ENCODE results near the gene MYO1B.

Gene MYO1B

GRCh38 chr2:191292869-191293268, 47.7 kb downstream of the MYO1B start:
- TF ChIP-seq SIN3A (IDR thresholded peaks at IDR 0.05; ENCODE audit: borderline replicate concordance, insufficient read depth, low read length): no peak
- TF ChIP-seq TAF1 (IDR thresholded peaks at IDR 0.05; ENCODE audit: borderline replicate concordance, insufficient read depth, low read length): no peak
- TF ChIP-seq POLR2AphosphoS5 (IDR thresholded peaks at IDR 0.05; ENCODE audit: low read depth, low read length): no peak
- no peak for TF ChIP-seq REST (IDR thresholded peaks at IDR 0.05; ENCODE audit: insufficient read depth in 1 of 2, low read depth in 2 of 2, low read length in 2 of 2)
- TF ChIP-seq FOXP2 (optimal IDR thresholded peaks at IDR 0.05; ENCODE audit: borderline replicate concordance, extremely low read depth, extremely low read length, insufficient read depth): no peak

GRCh38 chr2:191295088-191295487, 49.9 kb downstream of the MYO1B start:
- no peak for TF ChIP-seq SIN3A (IDR thresholded peaks at IDR 0.05; ENCODE audit: borderline replicate concordance, insufficient read depth, low read length)

- TF ChIP-seq POLR2AphosphoS5 (IDR thresholded peaks at IDR 0.05; ENCODE audit: low read depth, low read length): no peak
- no peak for TF ChIP-seq SIN3A (IDR thresholded peaks at IDR 0.05; ENCODE audit: borderline replicate concordance, insufficient read depth, low read length)
- no peak for TF ChIP-seq REST (IDR thresholded peaks at IDR 0.05; ENCODE audit: insufficient read depth in 1 of 2, low read depth in 2 of 2, low read length in 2 of 2)
- TF ChIP-seq TAF1 (IDR thresholded peaks at IDR 0.05; ENCODE audit: borderline replicate concordance, insufficient read depth, low read length): no peak
- no peak for TF ChIP-seq FOXP2 (optimal IDR thresholded peaks at IDR 0.05; ENCODE audit: borderline replicate concordance, extremely low read depth, extremely low read length, insufficient read depth)
Observed at GRCh38 chr2:191296083-191297006, 51.1 kb downstream of the MYO1B start.

- no peak for TF ChIP-seq SIN3A (IDR thresholded peaks at IDR 0.05; ENCODE audit: borderline replicate concordance, insufficient read depth, low read length)
- TF ChIP-seq TAF1 (IDR thresholded peaks at IDR 0.05; ENCODE audit: borderline replicate concordance, insufficient read depth, low read length): no peak
- no peak for TF ChIP-seq REST (IDR thresholded peaks at IDR 0.05; ENCODE audit: insufficient read depth in 1 of 2, low read depth in 2 of 2, low read length in 2 of 2)
- TF ChIP-seq POLR2AphosphoS5 (IDR thresholded peaks at IDR 0.05; ENCODE audit: low read depth, low read length): no peak
- no peak for TF ChIP-seq FOXP2 (optimal IDR thresholded peaks at IDR 0.05; ENCODE audit: borderline replicate concordance, extremely low read depth, extremely low read length, insufficient read depth)
Observed at GRCh38 chr2:191297033-191297432, 51.8 kb downstream of the MYO1B start.

- TF ChIP-seq TAF1 (IDR thresholded peaks at IDR 0.05; ENCODE audit: borderline replicate concordance, insufficient read depth, low read length) (no peak), SIN3A (IDR thresholded peaks at IDR 0.05; ENCODE audit: borderline replicate concordance, insufficient read depth, low read length) (no peak), POLR2AphosphoS5 (IDR thresholded peaks at IDR 0.05; ENCODE audit: low read depth, low read length) (no peak), FOXP2 (optimal IDR thresholded peaks at IDR 0.05; ENCODE audit: borderline replicate concordance, extremely low read depth, extremely low read length, insufficient read depth) (no peak), REST (IDR thresholded peaks at IDR 0.05; ENCODE audit: insufficient read depth in 1 of 2, low read depth in 2 of 2, low read length in 2 of 2) (no peak)
Observed at GRCh38 chr2:191298306-191298705, 53.1 kb downstream of the MYO1B start.
